ENCODE results near the gene PKDCC.
"Not testable (repeated sequence)": the region's sequence is repeated elsewhere in the genome, so short reads cannot be mapped to it uniquely, and the experiment has no call there.

The PKDCC gene

GRCh38 chr2:42030829-42031228 lies 17.0 kb upstream of the PKDCC start:
- no peak for DNase-seq

- no peak for DNase-seq
Measured at GRCh38 chr2:42031281-42032223, 16.3 kb upstream of the PKDCC start.

DNA sequence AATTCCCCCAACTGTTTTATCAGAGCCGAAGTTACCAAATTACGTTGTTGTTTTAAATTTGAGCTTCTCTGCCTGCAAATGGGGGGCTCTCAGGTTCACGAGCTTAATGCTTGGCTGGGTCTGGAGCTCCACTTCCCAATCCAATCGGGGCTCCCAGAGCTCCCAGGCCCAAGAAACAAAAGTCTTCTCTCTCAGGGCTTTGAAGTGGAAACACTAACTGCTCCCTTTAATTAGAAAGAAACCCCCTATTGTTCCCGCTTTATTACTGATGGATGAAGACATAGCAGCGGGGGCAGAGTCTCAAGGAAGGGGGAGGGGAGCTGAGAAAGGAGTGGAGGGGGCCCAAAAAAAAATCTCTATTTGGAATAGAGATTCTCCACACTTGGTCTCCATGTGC lies 15.6 kb upstream of the PKDCC start:
- DNase-seq, result no peak

DNA sequence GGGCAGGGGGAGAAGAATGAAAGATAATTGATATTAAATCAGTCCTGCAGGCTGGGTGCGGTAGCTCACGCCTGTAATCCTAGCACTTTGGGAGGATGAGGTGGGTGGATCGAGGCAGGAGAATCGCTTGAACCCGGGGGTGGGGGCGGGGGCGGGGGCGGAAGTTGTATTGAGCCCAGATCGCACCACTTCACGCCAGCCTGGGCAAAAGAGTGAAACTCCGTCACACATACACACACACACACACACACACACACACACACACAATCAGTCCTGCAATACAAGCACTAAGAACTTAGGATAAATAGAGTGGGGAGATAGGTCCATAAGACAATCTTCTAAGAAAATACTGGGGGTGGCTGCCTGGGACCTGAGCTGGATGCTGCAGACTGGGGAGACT lies 15.1 kb upstream of the PKDCC start:
- no peak for DNase-seq

GRCh38 chr2:42034096-42034495 lies 13.7 kb upstream of the PKDCC start:
- DNase-seq, result not testable (repeated sequence)

DNA sequence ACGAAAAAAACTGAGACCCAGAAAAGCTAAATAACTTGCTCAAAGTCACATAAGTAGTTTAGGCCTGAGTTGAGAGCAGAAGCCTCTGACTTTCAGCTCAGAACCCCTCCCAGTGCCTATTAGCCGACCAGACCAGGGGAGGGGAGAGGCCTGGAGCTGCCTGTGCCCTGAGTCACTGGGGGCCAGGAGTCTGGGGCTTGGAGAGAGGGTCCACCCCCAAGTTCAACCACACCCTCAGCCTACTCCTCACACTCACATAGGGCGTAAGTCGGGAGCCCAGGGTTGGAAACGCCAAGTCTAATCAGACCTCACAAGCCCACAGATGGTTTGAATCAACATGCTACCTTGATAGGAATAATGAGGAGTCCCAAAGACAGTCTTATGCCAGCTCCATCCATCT lies 12.6 kb upstream of the PKDCC start:
- no peak for DNase-seq

DNA sequence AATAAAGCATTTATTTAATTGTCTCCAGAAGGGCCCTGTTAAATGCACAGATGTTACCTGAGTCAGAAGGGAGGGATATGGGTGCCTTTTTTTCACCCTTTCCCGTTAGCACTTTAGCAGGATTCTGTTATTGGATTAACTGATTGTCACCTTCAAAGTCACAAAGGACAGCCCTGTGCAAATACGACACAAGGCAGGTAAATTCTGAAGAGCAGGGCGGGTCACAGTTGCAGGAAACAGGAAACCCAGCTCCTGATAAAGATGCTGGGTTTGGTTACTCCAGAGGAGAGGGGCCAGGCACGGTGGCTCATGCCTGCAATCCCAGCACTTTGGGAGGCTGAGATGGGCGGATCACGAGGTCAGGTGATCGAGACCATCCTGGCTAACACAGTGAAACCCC lies 11.4 kb upstream of the PKDCC start:
- DNase-seq, result no peak

DNA sequence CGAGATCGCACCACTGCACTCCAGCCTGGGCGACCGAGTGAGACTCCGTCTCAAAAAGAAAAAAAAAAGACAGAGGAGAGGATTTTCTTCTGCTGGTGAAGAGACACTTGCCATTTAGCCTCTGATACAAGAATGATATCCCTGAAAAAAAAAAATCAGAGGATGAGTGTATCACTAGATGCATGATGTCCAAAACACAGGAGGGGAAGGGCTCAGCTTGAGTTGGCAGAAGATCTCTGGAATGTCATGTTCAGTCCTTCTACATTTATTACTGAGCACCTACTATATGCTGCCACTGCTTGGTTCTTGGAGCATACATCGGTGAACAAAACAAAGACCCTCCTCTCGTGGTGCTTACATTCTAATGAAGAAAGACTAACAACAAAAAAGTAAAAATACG lies 10.9 kb upstream of the PKDCC start:
- no peak for DNase-seq

DNA sequence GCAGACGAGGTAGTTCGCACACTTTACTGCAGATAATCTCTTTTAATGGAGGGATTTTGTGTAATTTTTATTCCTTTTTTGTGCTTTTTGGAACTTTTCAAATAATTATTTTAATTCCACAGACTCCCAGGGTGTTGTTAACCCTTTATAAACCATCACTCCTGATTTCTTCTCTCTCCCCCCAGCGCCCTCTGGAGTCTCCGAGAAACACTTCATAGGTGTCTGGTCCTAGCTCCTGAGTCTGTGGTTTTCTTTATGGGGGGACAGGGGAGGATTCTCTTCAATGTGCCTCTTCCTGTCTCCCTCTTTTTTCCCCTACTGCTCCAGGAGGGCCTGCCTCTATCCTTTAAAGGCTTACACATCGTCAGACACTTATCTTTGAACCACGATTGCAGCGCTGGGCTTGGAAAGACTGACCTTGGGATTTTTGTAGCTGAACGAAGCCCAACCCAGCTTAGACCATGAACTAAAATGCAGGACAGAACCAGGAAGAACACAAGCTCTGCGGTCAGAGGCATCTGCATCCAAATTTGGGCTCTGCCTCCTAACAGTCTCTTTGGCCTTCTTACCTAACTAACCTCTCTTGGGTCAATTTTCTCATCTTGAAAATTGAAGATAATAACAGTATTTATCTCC lies 7.1 kb upstream of the PKDCC start:
- DNase-seq, result no peak

DNA sequence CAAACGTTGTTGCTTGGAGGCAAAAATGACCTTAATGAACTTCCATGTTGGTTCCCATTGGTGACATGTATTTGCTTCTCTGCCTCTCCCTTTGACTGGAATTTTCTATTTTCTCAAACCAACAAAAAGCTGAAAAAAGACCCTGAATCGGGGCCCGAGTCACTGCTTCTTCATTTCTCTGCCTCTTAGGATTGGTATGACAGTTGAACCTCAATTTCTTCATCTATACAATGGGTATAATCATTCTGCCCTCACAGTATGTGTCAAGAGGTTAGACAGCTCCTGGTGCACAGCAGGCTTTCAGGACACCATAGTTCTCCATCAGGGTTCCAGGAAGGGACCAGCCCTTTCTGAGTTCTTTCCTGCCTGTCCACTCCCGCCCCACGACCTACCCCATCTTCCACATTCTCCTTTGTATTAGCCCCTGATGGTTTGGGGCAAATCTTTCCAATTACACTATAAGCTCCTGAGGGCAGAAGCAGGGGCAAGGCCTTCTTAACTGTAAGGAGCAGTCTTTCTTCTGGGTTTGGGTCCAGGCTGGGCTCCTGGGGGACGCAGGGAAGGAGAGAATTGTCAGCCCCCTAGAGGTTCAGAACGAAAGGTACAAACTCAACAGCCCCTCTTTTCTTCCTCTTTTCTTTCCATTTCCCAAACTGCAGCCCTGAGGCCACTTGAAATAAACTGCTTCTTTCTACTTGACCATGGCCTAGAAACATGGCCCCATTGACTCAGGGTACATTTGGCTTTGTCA lies 6.3 kb upstream of the PKDCC start:
- DNase-seq, result no peak

GRCh38 chr2:42042631-42043355 lies 5.0 kb upstream of the PKDCC start:
- DNase-seq, result no peak

- DNase-seq, result no peak
Measured at GRCh38 chr2:42043789-42044394, 3.9 kb upstream of the PKDCC start.

DNA sequence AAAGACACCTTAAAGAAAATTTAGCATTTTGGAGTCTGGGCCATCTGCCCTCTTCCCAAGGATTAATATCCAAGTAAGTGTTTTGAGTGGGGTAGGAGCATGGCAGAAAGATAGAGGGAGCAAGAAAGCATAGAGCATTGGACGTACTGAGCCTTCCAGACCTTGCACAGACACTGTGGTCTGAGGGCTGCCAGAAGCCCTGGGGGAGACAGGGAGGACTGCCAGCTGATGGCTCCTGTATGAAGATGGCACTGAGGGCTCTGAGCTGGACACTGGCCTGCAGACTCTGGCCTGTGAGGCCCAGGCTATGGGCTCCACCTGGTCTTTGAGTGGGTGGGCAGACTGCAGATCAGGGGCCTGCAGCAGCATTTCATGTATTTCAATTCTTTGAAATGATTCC lies 2.9 kb upstream of the PKDCC start:
- no peak for DNase-seq

- DNase-seq, result no peak
Measured at GRCh38 chr2:42045352-42045751, 2.5 kb upstream of the PKDCC start.

GRCh38 chr2:42045848-42046748 lies 1.7 kb upstream of the PKDCC start:
- DNase-seq, result no peak

DNA sequence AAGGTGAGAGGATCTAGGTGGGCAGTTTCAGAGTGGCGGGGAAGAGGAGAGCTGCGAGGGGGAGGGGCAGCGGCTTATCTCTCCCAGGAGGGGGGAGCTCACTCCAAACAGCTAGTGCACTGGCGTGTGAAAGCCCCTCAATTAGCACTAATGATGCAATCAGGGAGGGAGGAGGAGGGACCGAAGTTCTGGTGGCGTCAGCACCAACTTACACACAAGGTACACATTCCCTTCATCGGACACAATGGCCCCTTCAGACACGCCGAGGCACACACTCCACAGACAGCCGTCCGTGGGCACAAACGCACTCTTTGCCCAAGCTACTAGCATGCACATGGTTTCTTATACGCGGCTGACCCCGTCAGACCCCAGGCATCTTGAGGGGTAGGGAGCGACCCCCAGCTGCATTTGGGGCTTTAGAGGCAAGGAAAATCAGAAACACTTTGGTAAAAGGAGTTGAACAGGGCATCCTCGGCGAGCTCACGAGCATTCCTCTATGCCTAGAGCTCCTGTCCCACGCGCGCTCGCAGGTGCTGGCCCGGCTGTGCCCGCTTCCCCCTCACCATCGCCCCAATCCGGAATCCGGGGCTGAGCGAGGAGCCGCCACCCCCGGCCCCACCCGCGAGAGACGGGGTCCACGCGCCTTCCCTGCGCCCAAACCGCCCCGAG lies 868 bp upstream of the PKDCC start:
- no peak for DNase-seq

- DNase-seq, result no peak
Measured at GRCh38 chr2:42048299-42049220, 739 bp downstream of the PKDCC start.

GRCh38 chr2:42049221-42050009 lies 1.6 kb downstream of the PKDCC start:
- no peak for DNase-seq
